ENCODE results near the gene THAP5. TPM values are rescaled to one million over a fixed set of nuclear protein-coding genes. Genes with fewer than 3 reads are reported as not detected.

THAP5 gene
- polyA plus RNA-seq, 3 donors, result 34.9 to 43.3 (median 42.5) TPM

DNA sequence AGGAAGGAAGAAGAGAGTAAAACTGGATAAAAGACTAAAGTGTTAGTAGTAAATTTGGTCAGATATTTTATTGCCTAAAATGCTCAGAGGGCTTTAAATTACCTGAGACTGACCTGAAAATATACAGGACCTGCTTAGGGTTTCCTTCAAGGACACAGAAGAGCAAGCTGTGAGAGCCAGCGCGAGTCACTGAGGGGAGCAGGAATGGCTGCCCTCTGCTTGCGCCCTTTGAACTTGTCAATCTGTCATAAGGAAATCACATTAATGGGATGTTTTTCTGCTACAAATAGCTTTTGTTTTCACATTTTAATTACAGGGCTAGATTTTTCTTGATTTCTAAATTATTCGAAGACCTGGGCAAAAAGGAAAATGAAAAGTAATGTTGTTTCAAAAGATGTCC lies 27.1 kb upstream of the THAP5 start:
- no peak for DNase-seq (ENCODE audit: extremely low read depth in 1 of 11, low read depth in 9 of 11, low spot score in 4 of 11)

DNA sequence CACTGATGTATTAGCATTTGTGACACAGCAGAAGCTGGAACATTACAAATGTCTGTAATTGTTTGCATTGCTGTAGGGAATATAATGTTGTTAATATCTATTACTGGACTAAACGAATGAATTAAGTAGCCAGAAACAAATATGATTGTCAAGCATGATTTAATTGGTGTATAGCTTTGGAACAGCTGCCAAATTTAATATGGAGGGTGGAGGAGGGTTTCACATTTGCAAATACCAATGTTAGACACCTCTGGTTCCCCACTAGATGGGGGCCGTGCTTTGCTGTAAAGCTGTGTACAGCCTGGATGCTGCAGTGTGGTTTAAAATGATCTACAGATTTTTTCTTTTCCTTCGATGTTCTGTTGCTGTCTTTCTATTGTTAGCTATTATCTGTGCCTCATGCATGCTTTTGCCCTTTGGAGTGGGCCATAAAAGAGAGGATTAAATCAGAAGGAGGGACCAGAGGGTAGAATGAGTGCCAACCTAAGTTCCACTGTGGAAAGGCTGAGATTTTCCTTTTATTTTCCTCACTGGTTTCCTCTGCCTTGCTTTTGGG lies 23.2 kb upstream of the THAP5 start:
- DNase-seq (ENCODE audit: extremely low read depth in 1 of 11, low read depth in 9 of 11, low spot score in 4 of 11), result no peak

DNA sequence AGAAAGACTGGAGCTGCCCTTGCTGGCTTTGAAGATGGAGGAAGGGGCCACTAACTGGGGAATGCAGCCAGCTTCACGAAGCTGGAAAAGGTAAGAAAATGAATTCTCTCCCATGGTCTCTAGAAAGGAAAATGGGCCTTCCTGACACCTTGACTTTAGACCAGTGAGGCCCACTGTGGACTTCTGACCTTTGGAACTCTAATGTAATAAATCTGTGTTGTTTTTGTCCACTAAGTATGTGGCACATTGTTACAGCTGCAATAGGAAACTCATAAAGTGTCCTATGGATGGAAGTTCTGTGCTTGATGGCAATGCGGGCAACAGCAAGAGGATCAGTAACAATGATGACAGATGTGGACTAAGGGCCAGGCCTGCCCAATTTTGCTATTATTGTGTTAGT lies 21.1 kb upstream of the THAP5 start:
- no peak for DNase-seq (ENCODE audit: extremely low read depth in 1 of 11, low read depth in 9 of 11, low spot score in 4 of 11)

DNA sequence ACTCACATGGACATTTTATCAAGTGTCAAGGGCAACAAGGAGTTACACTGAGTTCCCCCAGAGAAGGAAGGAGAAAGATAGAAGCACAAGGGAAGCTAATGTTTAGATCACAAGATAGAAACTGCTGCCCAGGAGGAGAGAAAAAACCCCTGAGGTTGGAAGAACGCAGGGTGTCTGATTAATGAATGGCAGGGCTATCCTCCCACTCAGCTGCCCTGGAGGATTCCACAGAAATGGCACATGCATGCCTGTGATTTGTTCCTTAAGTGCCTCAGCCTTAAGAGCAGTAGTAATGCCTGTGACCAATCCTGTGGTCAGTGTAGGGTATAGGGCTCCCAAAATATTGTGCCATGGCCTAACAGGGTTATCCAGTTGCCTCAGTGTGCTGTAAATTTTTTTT lies 20.4 kb upstream of the THAP5 start:
- peak in 1 of 11 donors; percentile 62 for DNase-seq (ENCODE audit: extremely low read depth in 1 of 11, low read depth in 9 of 11, low spot score in 4 of 11)

GRCh38 chr7:108589199-108589598 lies 19.7 kb upstream of the THAP5 start:
- DNase-seq (ENCODE audit: extremely low read depth in 1 of 11, low read depth in 9 of 11, low spot score in 4 of 11), result no peak

GRCh38 chr7:108586274-108586710 lies 16.8 kb upstream of the THAP5 start:
- DNase-seq (ENCODE audit: extremely low read depth in 1 of 11, low read depth in 9 of 11, low spot score in 4 of 11), result no peak

GRCh38 chr7:108585843-108586242 lies 16.3 kb upstream of the THAP5 start:
- DNase-seq (ENCODE audit: extremely low read depth in 1 of 11, low read depth in 9 of 11, low spot score in 4 of 11), result no peak

DNA sequence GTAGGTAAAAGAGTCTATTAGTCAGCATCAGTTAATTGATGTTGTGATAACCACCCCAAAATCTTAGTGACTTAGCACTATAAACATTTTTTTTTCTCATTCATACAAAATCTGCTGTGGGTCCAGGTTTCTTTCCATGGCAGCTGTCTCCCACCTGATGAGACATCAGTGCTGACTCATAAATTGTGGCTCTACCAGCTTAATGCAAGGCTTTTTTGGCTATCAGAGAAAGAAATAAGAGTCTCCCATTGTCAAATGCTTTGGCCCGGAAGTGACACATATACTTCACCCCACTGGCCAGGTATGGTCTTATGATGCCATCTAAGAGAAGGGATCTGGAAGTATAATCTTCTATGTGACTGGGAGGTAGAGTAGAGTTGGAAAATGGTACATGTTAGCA lies 14.7 kb upstream of the THAP5 start:
- no peak for DNase-seq (ENCODE audit: extremely low read depth in 1 of 11, low read depth in 9 of 11, low spot score in 4 of 11)

DNA sequence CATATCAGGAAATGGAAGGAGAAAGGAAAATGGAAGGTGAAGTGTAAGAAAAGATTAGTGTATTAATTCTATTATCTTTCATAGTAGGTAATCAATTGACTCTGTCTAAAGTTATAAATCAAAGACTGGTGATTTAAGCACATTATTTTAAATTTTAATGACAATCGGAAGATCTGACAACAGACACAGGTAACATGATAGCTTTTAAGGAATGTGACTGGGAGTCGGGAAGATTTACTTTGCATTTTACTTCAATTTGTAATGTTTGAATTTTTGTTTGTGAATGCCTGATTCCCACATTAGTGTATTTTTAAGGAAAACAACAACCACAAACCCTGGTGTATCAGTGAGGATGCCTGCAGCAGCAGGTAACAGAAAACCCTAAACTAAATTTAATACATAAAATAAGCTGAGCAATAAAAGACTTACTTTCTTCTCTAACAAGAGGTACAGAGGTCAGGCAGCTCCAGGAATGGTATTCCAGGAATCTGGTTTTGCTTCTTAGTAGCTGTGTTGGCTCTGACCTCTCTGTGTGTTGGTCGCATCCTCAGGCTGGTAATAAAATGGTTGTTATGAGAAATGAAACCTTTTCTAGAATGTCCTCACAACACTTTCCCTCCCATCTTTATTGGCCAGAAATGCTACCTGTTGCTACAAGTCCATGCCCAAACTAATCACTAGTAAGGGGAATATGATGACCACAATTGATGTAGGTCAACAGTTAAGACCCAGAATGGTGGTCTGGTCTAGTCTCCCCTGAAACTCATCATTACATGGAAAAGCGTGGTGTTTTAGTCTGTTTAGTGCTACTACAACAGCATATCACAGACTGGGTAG lies 12.4 kb upstream of the THAP5 start:
- DNase-seq (ENCODE audit: extremely low read depth in 1 of 11, low read depth in 9 of 11, low spot score in 4 of 11), result peak in 1 of 11 donors; percentile 58

GRCh38 chr7:108580298-108580697 lies 10.8 kb upstream of the THAP5 start:
- no peak for DNase-seq (ENCODE audit: extremely low read depth in 1 of 11, low read depth in 9 of 11, low spot score in 4 of 11)

GRCh38 chr7:108578937-108579336 lies 9.4 kb upstream of the THAP5 start:
- DNase-seq (ENCODE audit: extremely low read depth in 1 of 11, low read depth in 9 of 11, low spot score in 4 of 11), result no peak

DNA sequence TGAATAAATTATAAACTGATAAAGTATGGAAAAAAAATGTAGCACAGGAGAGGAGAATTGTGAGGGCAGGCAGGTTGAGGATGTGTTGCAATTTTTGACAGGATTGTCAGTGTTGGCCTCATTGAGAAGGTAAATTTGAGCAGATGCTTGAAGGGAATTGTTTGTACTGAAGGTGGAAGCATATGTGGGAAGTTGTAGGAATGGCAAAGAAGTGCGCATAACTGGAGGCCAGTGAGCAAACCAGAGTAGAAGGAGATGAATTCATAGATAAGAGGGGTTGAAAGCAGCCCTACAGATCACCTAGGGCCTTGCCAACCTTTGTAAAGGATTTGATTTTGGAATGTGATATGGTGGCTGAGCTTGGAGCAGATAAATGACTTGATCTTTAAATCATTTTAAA lies 6.6 kb upstream of the THAP5 start:
- DNase-seq (ENCODE audit: extremely low read depth in 1 of 11, low read depth in 9 of 11, low spot score in 4 of 11), result no peak

GRCh38 chr7:108575156-108575555 lies 5.7 kb upstream of the THAP5 start:
- no peak for DNase-seq (ENCODE audit: extremely low read depth in 1 of 11, low read depth in 9 of 11, low spot score in 4 of 11)

- no peak for DNase-seq (ENCODE audit: extremely low read depth in 1 of 11, low read depth in 9 of 11, low spot score in 4 of 11)
Observed at GRCh38 chr7:108572480-108572879, 3.0 kb upstream of the THAP5 start.

- DNase-seq (ENCODE audit: extremely low read depth in 1 of 11, low read depth in 9 of 11, low spot score in 4 of 11), result peak in 6 of 11 donors; percentile 9 to 52 (median 27)
Observed at GRCh38 chr7:108570146-108570755, 745 bp upstream of the THAP5 start.

DNA sequence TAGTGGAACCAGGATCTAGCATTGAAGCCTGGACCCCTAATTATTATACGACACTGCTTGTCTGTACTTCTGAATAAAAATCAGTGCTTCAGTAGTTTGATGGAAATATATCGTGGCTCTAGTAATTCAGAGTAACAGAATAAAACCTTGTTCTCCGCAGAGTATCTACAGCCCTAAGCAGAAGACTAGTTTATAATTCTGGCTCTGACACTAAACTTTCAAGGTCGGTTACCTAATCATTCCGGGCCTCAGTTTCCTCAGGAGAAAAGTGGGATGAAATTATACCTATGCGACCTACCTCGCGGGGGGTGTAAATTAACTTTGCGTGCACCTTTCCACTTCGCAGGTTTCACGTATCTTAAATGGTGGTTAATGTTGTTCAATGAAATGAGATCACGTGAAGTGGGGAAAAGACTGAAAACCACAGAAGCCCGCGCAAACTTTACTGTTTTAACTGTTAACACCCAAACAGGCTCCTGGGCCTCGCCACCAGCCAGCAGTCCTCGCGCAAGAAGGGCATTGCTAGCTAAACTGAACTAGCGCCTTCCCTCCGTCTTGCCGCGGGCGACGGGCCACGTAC lies 615 bp downstream of the THAP5 start:
- DNase-seq (ENCODE audit: extremely low read depth in 1 of 11, low read depth in 9 of 11, low spot score in 4 of 11), result peak in 2 of 11 donors; percentile 7 to 11

DNA sequence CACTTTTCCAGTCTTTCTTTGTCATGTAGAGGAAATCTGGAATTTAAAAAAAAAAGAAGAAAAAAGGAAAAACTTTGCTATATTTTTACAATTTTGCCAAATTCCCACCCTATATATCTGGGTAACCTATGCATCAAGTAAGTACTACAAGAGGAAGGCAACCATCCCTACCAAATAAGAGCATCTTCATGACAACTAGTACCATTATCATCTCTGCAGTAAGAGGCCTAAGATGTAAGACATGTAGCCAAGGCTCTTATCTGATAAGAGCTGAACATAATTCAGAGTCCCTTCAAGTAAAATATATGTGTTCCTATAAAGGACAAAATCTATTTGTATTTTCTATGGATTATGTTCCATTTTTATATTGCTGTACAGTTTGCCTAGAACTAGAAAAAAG lies 3.5 kb downstream of the THAP5 start:
- no peak for DNase-seq (ENCODE audit: extremely low read depth in 1 of 11, low read depth in 9 of 11, low spot score in 4 of 11)

GRCh38 chr7:108561047-108561619 lies 8.4 kb downstream of the THAP5 start:
- no peak for DNase-seq (ENCODE audit: extremely low read depth in 1 of 11, low read depth in 9 of 11, low spot score in 4 of 11)

DNA sequence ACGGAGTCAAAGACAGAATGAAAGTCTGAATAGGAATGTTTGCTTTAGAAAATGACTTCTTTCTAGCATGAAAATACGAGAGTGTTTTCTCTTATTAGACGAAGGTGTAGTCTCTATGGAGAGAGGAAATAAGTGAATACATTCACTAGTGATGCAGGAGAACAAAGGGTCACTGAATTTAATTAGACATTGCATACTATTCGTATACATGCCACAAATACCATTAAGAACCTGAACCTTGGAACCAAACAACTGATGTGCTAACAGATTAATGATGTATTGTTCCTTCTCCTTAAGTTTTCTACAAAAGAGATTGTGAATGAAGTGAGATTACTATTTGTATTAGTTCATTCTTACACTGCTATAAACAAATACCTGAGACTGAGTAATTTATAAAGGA lies 10.3 kb downstream of the THAP5 start:
- no peak for DNase-seq (ENCODE audit: extremely low read depth in 1 of 11, low read depth in 9 of 11, low spot score in 4 of 11)

DNA sequence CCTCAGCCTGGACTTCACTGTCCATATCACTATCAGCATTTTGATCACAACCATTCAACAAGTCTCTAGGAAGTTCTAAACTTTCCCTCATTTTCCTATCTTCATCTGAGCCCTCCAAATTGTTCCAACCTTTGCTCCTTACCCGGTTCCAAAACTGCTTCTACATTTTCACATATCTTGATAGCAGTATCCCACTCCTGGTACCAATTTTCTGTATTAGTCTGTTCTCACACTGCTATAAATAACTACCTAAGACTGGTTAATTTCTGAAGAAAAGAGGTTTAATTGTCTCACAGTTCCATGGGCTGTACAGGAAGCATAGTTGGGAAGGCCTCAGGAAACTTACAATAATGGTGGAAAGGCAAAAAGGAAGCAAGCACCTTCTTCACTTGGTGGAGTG lies 11.9 kb downstream of the THAP5 start:
- DNase-seq (ENCODE audit: extremely low read depth in 1 of 11, low read depth in 9 of 11, low spot score in 4 of 11), result no peak

All from renal cortex interstitium (tissue), 11 donors.